ENCODE results near the gene PRKAG2.

DNA sequence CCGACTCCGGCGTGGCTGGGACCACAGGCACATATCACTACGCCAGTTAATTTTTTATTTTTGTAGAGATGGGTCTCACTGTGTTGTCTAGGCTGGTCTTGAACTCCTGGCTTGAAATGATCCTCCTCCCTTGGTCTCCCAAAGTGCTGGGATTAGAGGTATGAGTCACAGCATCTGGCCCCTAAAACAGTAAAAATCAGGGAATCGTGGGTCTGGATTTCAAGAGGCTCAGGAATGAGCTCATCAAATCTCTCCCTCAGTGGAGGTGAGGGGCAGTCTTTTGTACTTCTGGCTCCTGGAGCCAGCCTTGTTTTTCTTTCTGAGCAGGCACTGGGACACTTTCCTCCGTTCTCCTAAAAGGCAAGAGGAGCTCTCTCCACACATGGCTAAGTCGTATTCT is 325.1 kb downstream of the PRKAG2 start:
- TF ChIP-seq POLR2A (IDR thresholded peaks at IDR 0.05) (no peak), EP300 (IDR thresholded peaks at IDR 0.05; ENCODE audit: low read depth) (no peak)
- TF ChIP-seq, protein P1, sequence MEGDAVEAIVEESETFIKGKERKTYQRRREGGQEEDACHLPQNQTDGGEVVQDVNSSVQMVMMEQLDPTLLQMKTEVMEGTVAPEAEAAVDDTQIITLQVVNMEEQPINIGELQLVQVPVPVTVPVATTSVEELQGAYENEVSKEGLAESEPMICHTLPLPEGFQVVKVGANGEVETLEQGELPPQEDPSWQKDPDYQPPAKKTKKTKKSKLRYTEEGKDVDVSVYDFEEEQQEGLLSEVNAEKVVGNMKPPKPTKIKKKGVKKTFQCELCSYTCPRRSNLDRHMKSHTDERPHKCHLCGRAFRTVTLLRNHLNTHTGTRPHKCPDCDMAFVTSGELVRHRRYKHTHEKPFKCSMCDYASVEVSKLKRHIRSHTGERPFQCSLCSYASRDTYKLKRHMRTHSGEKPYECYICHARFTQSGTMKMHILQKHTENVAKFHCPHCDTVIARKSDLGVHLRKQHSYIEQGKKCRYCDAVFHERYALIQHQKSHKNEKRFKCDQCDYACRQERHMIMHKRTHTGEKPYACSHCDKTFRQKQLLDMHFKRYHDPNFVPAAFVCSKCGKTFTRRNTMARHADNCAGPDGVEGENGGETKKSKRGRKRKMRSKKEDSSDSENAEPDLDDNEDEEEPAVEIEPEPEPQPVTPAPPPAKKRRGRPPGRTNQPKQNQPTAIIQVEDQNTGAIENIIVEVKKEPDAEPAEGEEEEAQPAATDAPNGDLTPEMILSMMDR (IDR thresholded peaks at IDR 0.05), result no peak

Measured in transverse colon (tissue), 3 donors.